Mesendoderm (in vitro differentiated cells): Measurements from ENCODE around the gene STX10.

ENCODE experiments used
- DNase-seq: peaks from one replicate; pipeline ENCODE4 v3.0.0; 2013
- H2AK5ac ChIP-seq: 2 replicates; pipeline ENCODE4 v1.6.1; 2013; ENCODE audit warnings: low read length, inconsistent platforms
- H2BK120ac ChIP-seq: 2 replicates; pipeline ENCODE4 v1.6.1; 2013; ENCODE audit warnings: low read depth, mild to moderate bottlenecking, low read length, moderate library complexity, mixed read lengths
- H2BK15ac ChIP-seq: replicated peaks from 2 replicates; pipeline ENCODE4 v1.6.1; 2013; ENCODE audit warnings: low read depth, mild to moderate bottlenecking, moderate library complexity
- H2BK5ac ChIP-seq: 2 replicates; pipeline ENCODE4 v1.6.1; 2013; ENCODE audit warnings: low read length, inconsistent platforms
- H3K18ac ChIP-seq: 2 replicates; pipeline ENCODE4 v1.6.1; 2013; ENCODE audit warnings: mild to moderate bottlenecking, low read length, mixed read lengths
- H3K23ac ChIP-seq: one replicate; pipeline ENCODE4 v1.6.1; 2013; ENCODE audit warnings: low read length
- H3K27ac ChIP-seq: 2 replicates; pipeline ENCODE4 v1.5.1; 2013; ENCODE audit warnings: low read depth, mild to moderate bottlenecking, inconsistent platforms, low read length, moderate library complexity
- H3K27me3 ChIP-seq: 2 replicates; pipeline ENCODE4 v1.6.1; 2013; ENCODE audit warnings: low read length, control low read depth, mild to moderate bottlenecking, inconsistent platforms; ENCODE audit not compliant: insufficient read depth, poor library complexity
- H3K36me3 ChIP-seq: 2 replicates; pipeline ENCODE4 v1.6.1; 2013; ENCODE audit warnings: low read length, inconsistent platforms; ENCODE audit not compliant: control insufficient read depth, insufficient read depth
- H3K4ac ChIP-seq: one replicate; pipeline ENCODE4 v1.6.1; 2013; ENCODE audit warnings: low read depth, mild to moderate bottlenecking, low read length, moderate library complexity
- H3K4me1 ChIP-seq: 2 replicates; pipeline ENCODE4 v1.6.1; 2013; ENCODE audit warnings: low read depth, low read length, inconsistent platforms; ENCODE audit not compliant: control insufficient read depth
- H3K4me2 ChIP-seq: 2 replicates; pipeline ENCODE4 v1.6.1; 2013; ENCODE audit warnings: low read length
- H3K4me3 ChIP-seq: 2 replicates; pipeline ENCODE4 v1.5.1; 2013; ENCODE audit warnings: mild to moderate bottlenecking, low read length
- H3K56ac ChIP-seq: one replicate; pipeline ENCODE4 v1.6.1; 2013; ENCODE audit warnings: low read length
- H3K79me1 ChIP-seq: 2 replicates; pipeline ENCODE4 v1.6.1; 2013; ENCODE audit warnings: low read length, inconsistent platforms
- H3K79me2 ChIP-seq: 2 replicates; pipeline ENCODE4 v1.6.1; 2013; ENCODE audit warnings: mild to moderate bottlenecking, low read length; ENCODE audit not compliant: control insufficient read depth, insufficient read depth
- H3K9ac ChIP-seq: 2 replicates; pipeline ENCODE4 v1.6.1; 2013; ENCODE audit warnings: low read length, inconsistent platforms
- H4K5ac ChIP-seq: one replicate; pipeline ENCODE4 v1.6.1; 2013; ENCODE audit warnings: low read length
- H4K8ac ChIP-seq: one replicate; pipeline ENCODE4 v1.6.1; 2013; ENCODE audit warnings: low read depth, mild to moderate bottlenecking, control low read depth, low read length, moderate library complexity
- WGBS: extraction: QIAGEN DNeasy Blood & Tissue Kit; methylation state at CpG from one replicate; pipeline ENCODE4 v1.1.7; 2013; ENCODE audit warnings: low lambda C conversion rate, missing lambda C conversion rate; ENCODE audit not compliant: insufficient coverage; ENCODE audit errors: extremely low coverage; 5-methylcytosine and 5-hydroxymethylcytosine counted together

STX10 gene

GRCh38 chr19:13121551-13122274, 28.5 kb downstream of the STX10 start:
- Histone ChIP-seq H3K18ac (no peak overlapping the region), H3K4me1 (peaks cover 13% of the 10 kb centered on the region), H3K9ac (no peak overlapping the region), H4K8ac (no peak overlapping the region), H2BK15ac (no peak overlapping the region), H2BK5ac (no peak overlapping the region), H4K5ac (no peak overlapping the region), H3K23ac (peak overlapping the region; percentile 45), H3K79me2 (peaks cover 72% of the 10 kb centered on the region), H3K56ac (peak overlapping the region; percentile 49), H3K27me3 (no peaks in the 10 kb centered on the region), H3K4ac (no peak overlapping the region), H3K27ac (no peak overlapping the region), H2BK120ac (no peak overlapping the region), H3K36me3 (peaks cover 3% of the 10 kb centered on the region), H2AK5ac (no peak overlapping the region), H3K4me3 (no peak overlapping the region), H3K4me2 (no peak overlapping the region), H3K79me1 (peaks cover 30% of the 10 kb centered on the region)
- no CpG with 5 or more reads among the region's 18 CpGs for WGBS
- no peak for DNase-seq

- no peak for DNase-seq
- WGBS: no CpG with 5 or more reads among the region's 10 CpGs
Observed at GRCh38 chr19:13120817-13121216, 29.4 kb downstream of the STX10 start.

GRCh38 chr19:13120031-13120430, 30.1 kb downstream of the STX10 start:
- no peak for DNase-seq
- Histone ChIP-seq H2BK5ac (no peak overlapping the region), H3K23ac (no peak overlapping the region), H3K4me1 (peaks cover 13% of the 10 kb centered on the region), H3K4me2 (no peak overlapping the region), H2BK120ac (no peak overlapping the region), H3K79me2 (peaks cover 74% of the 10 kb centered on the region), H3K27me3 (no peaks in the 10 kb centered on the region), H3K36me3 (peaks cover 5% of the 10 kb centered on the region), H3K4me3 (no peak overlapping the region), H4K8ac (no peak overlapping the region), H2BK15ac (no peak overlapping the region), H4K5ac (no peak overlapping the region), H3K56ac (peak overlapping the region; percentile 83), H3K27ac (no peak overlapping the region), H3K18ac (no peak overlapping the region), H3K79me1 (peaks cover 29% of the 10 kb centered on the region), H3K9ac (peak overlapping the region; percentile 22), H2AK5ac (no peak overlapping the region), H3K4ac (no peak overlapping the region)
- WGBS: no CpG with 5 or more reads among the region's 9 CpGs

More at GRCh38 chr19:13120817-13121216, 29.4 kb downstream of the STX10 start:
- Histone ChIP-seq H3K4me2 (peak overlapping the region; percentile 6), H3K79me1 (peaks cover 25% of the 10 kb centered on the region), H3K36me3 (peaks cover 3% of the 10 kb centered on the region), H2BK15ac (no peak overlapping the region), H3K9ac (peak overlapping the region; percentile 22), H2AK5ac (no peak overlapping the region), H3K4me1 (peaks cover 13% of the 10 kb centered on the region), H3K18ac (no peak overlapping the region), H4K8ac (no peak overlapping the region), H3K27me3 (no peaks in the 10 kb centered on the region), H3K4me3 (no peak overlapping the region), H3K23ac (no peak overlapping the region), H3K79me2 (peaks cover 68% of the 10 kb centered on the region), H3K27ac (no peak overlapping the region), H3K56ac (no peak overlapping the region), H2BK120ac (no peak overlapping the region), H2BK5ac (no peak overlapping the region), H3K4ac (no peak overlapping the region), H4K5ac (no peak overlapping the region)

- Histone ChIP-seq H3K27ac (no peak overlapping the region), H3K4me1 (peaks cover 13% of the 10 kb centered on the region), H4K8ac (no peak overlapping the region), H3K4me3 (no peak overlapping the region), H4K5ac (no peak overlapping the region), H2BK15ac (no peak overlapping the region), H3K79me1 (peaks cover 27% of the 10 kb centered on the region), H3K79me2 (peaks cover 74% of the 10 kb centered on the region), H3K18ac (no peak overlapping the region), H3K56ac (peak overlapping the region; percentile 83), H3K4ac (no peak overlapping the region), H3K4me2 (peak overlapping the region; percentile 69), H3K27me3 (no peaks in the 10 kb centered on the region), H2AK5ac (no peak overlapping the region), H3K9ac (peak overlapping the region; percentile 73), H2BK5ac (no peak overlapping the region), H3K23ac (no peak overlapping the region), H3K36me3 (peaks cover 6% of the 10 kb centered on the region), H2BK120ac (no peak overlapping the region)
- no CpG with 5 or more reads among the region's 8 CpGs for WGBS
- DNase-seq: no peak
Observed at GRCh38 chr19:13119627-13120026, 30.5 kb downstream of the STX10 start.

GRCh38 chr19:13118424-13119193, 31.6 kb downstream of the STX10 start:
- peak overlapping the region; percentile 99 for H3K9ac ChIP-seq
- H3K27ac ChIP-seq: peak overlapping the region; percentile 98
- no CpG with 5 or more reads among the region's 57 CpGs for WGBS
- peaks cover 6% of the 10 kb centered on the region for H3K36me3 ChIP-seq
- no peak overlapping the region for H4K5ac ChIP-seq
- peak overlapping the region; percentile 99 for H3K18ac ChIP-seq
- H3K4me2 ChIP-seq: peak overlapping the region; percentile 69
- H3K56ac ChIP-seq: peak overlapping the region; percentile 99
- peak overlapping the region; percentile 95 for H3K4me3 ChIP-seq
- peak; percentile 94 for DNase-seq
- no peak overlapping the region for H3K23ac ChIP-seq
- H3K79me2 ChIP-seq: peaks cover 65% of the 10 kb centered on the region
- H3K27me3 ChIP-seq: no peaks in the 10 kb centered on the region
- peak overlapping the region; percentile 97 for H4K8ac ChIP-seq
- H2AK5ac ChIP-seq: no peak overlapping the region
- H2BK120ac ChIP-seq: peak overlapping the region; percentile 98
- H2BK5ac ChIP-seq: peak overlapping the region; percentile 97
- H3K79me1 ChIP-seq: peaks cover 25% of the 10 kb centered on the region
- peaks cover 13% of the 10 kb centered on the region for H3K4me1 ChIP-seq
- H3K4ac ChIP-seq: peak overlapping the region; percentile 100
- H2BK15ac ChIP-seq: no peak overlapping the region
